CD14-positive monocyte (primary cell): Measurements from ENCODE around the gene FMO4. TPM values are rescaled to one million over a fixed set of nuclear protein-coding genes. Genes with fewer than 3 reads are reported as not detected.

Experiments used
- DNase-seq, 3 donors: peaks; one replicate each; pipeline ENCODE4 v3.0.0-alpha.2; 2011 to 2022
- H2AFZ ChIP-seq: 2 replicates; pipeline ENCODE4 v1.6.0; 2012; ENCODE audit warnings: mild to moderate bottlenecking, low read depth, low read length, inconsistent platforms; ENCODE audit not compliant: insufficient read depth, poor library complexity, severe bottlenecking
- H3K27ac ChIP-seq, 2 donors: 1 replicate in 1 of 2; 2 replicates in 1 of 2; pipeline ENCODE4 v1.5.1; 2012 to 2013; ENCODE audit warnings: low read length in 2 of 2, control low read depth in 1 of 2, inconsistent platforms in 1 of 2, low read depth in 1 of 2, mild to moderate bottlenecking in 1 of 2
- H3K27me3 ChIP-seq, 2 donors: one replicate each; pipeline versions ENCODE4 v1.6.0 to v1.6.1; 2011 to 2013; ENCODE audit warnings: low read length in 2 of 2; ENCODE audit not compliant: control insufficient read depth in 2 of 2, insufficient read depth in 2 of 2
- H3K36me3 ChIP-seq, 2 donors: replicated peaks in 1 of 2; 1 replicate in 1 of 2; 2 replicates in 1 of 2; pipeline versions ENCODE4 v1.5.1 to v1.6.1; 2012 to 2013; ENCODE audit warnings: low read length in 2 of 2, control low read depth in 1 of 2, inconsistent platforms in 1 of 2, mild to moderate bottlenecking in 1 of 2; ENCODE audit not compliant: insufficient read depth in 2 of 2, control insufficient read depth in 1 of 2
- H3K4me1 ChIP-seq, 2 donors: 1 replicate in 1 of 2; 2 replicates in 1 of 2; pipeline versions ENCODE4 v1.5.1 to v1.6.1; 2012 to 2013; ENCODE audit warnings: low read length in 2 of 2, control low read depth in 1 of 2, inconsistent platforms in 1 of 2, mild to moderate bottlenecking in 1 of 2, moderate library complexity in 1 of 2; ENCODE audit not compliant: insufficient read depth in 2 of 2, control insufficient read depth in 1 of 2
- H3K4me2 ChIP-seq: replicated peaks from 2 replicates; pipeline ENCODE3; 2012; ENCODE audit warnings: low read length, moderate library complexity, mild to moderate bottlenecking; ENCODE audit not compliant: poor library complexity, severe bottlenecking; ENCODE audit errors: extremely low read depth
- H3K4me3 ChIP-seq, 3 experiments: fragments of 200-600 bp in 1 of 3; sonication (generic) in 1 of 3; replicated peaks in 1 of 3; 1 replicate in 2 of 3; 2 replicates in 1 of 3; pipeline ENCODE4 v1.5.1; 2011 to 2013; ENCODE audit warnings: low read length in 3 of 3, mild to moderate bottlenecking in 3 of 3, control low read depth in 2 of 3, low read depth in 2 of 3, inconsistent platforms in 1 of 3, moderate library complexity in 1 of 3
- H3K79me2 ChIP-seq: 2 replicates; pipeline ENCODE4 v1.6.0; 2012; ENCODE audit warnings: mild to moderate bottlenecking, control low read depth, inconsistent platforms, low read length, moderate library complexity; ENCODE audit not compliant: insufficient read depth
- H3K9ac ChIP-seq: 2 replicates; pipeline ENCODE4 v1.6.0; 2017; ENCODE audit warnings: low read length, mild to moderate bottlenecking; ENCODE audit not compliant: insufficient read depth, poor library complexity, severe bottlenecking
- H3K9me3 ChIP-seq, 2 donors: replicated peaks in 1 of 2; 1 replicate in 1 of 2; 2 replicates in 1 of 2; pipeline versions ENCODE4 v1.5.1 to v1.6.1; 2012 to 2013; ENCODE audit warnings: low read length in 2 of 2, control low read depth in 1 of 2; ENCODE audit not compliant: control insufficient read depth in 1 of 2, insufficient read depth in 1 of 2
- H4K20me1 ChIP-seq: 2 replicates; pipeline ENCODE4 v1.6.0; 2012; ENCODE audit warnings: mild to moderate bottlenecking, low read length, control low read depth, moderate library complexity; ENCODE audit not compliant: insufficient read depth
- H3K27ac Mint-ChIP-seq, 7 donors: one replicate each; pipeline ENCODE4 v1.8.0; 2020; ENCODE audit warnings: mild to moderate bottlenecking in 7 of 7, mixed read lengths in 7 of 7, moderate library complexity in 6 of 7, inconsistent platforms in 2 of 7
- H3K27me3 Mint-ChIP-seq, 3 donors: one replicate each; pipeline ENCODE4 v1.8.0; 2021 to 2022; ENCODE audit warnings: low read depth in 3 of 3, mild to moderate bottlenecking in 3 of 3, mixed read lengths in 3 of 3, moderate library complexity in 3 of 3, inconsistent platforms in 1 of 3
- H3K36me3 Mint-ChIP-seq, 2 donors: one replicate each; pipeline ENCODE4 v1.8.0; 2020; ENCODE audit warnings: mixed read lengths in 2 of 2, inconsistent platforms in 1 of 2, mild to moderate bottlenecking in 1 of 2
- H3K4me1 Mint-ChIP-seq: one replicate; pipeline ENCODE4 v1.8.0; 2020; ENCODE audit warnings: mild to moderate bottlenecking, mixed read lengths
- H3K4me3 Mint-ChIP-seq, 2 donors: one replicate each; pipeline ENCODE4 v1.8.0; 2020; ENCODE audit warnings: mild to moderate bottlenecking in 2 of 2, mixed read lengths in 2 of 2, moderate library complexity in 1 of 2
- H3K9me3 Mint-ChIP-seq, 7 donors: one replicate each; pipeline ENCODE4 v1.8.0; 2020 to 2022; ENCODE audit warnings: mixed read lengths in 7 of 7, mild to moderate bottlenecking in 6 of 7, moderate library complexity in 6 of 7, inconsistent platforms in 2 of 7
- WGBS: methylation state at CpG from one replicate; pipeline ENCODE4 v1.1.5; 2013; ENCODE audit warnings: missing lambda C conversion rate; ENCODE audit not compliant: insufficient coverage; 5-methylcytosine and 5-hydroxymethylcytosine counted together
- intact Hi-C, 2 donors: fragments of 100-400 bp; cut with micrococcal nuclease; formaldehyde crosslinking; loops; one replicate each; pipeline versions ENCODE4 v1.15.0 to v1.15.1; 2023
- polyA plus RNA-seq, 3 donors: library from polyadenylated mRNA; depleted of rRNA in 1 of 3; unstranded in 2 of 3; stranded (reverse) in 1 of 3; fragments of 300-500 nt in 2 of 3; fragments of >200 nt in 1 of 3; fragmentation: Illumina TruSeq in 2 of 3; gene quantifications; 1 replicate in 2 of 3; 2 replicates in 1 of 3; pipeline ENCODE4 v1.2.3, GENCODE V29; 2012 to 2021
- TF ChIP-seq, protein P1 (sequence below): fragments of 200-600 bp; IDR thresholded peaks from one replicate; pipeline ENCODE4 v1.8.0; 2022; ENCODE audit warnings: antibody characterized with exemption, mild to moderate bottlenecking

FMO4 gene
- polyA plus RNA-seq, 3 donors: 1.3 to 1.9 (median 1.6) TPM

GRCh38 chr1:171311771-171312558 lies 2.0 kb upstream of the FMO4 start:
- H3K27ac Mint-ChIP-seq: peak overlapping the region in 2 of 7 donors; percentile 46 to 73
- H3K9me3 ChIP-seq: no peaks in the 10 kb centered on the region
- no peaks in the 10 kb centered on the region for H4K20me1 ChIP-seq
- H3K9ac ChIP-seq: no peak overlapping the region
- H3K79me2 ChIP-seq: no peaks in the 10 kb centered on the region
- DNase-seq: no peak
- intact Hi-C loops: no loop called here
- H3K27me3 Mint-ChIP-seq: peaks cover 0 to 2% (median 0%) of the 10 kb centered on the region in 3 donors
- no peak overlapping the region for H3K4me2 ChIP-seq
- H3K4me3 Mint-ChIP-seq: no peak overlapping the region
- peaks cover 11 to 13% of the 10 kb centered on the region in 2 donors for H3K4me1 ChIP-seq
- H3K4me3 ChIP-seq: no peak overlapping the region
- H3K36me3 ChIP-seq: no peaks in the 10 kb centered on the region
- peaks cover 21% of the 10 kb centered on the region for H3K4me1 Mint-ChIP-seq
- TF ChIP-seq, protein P1, sequence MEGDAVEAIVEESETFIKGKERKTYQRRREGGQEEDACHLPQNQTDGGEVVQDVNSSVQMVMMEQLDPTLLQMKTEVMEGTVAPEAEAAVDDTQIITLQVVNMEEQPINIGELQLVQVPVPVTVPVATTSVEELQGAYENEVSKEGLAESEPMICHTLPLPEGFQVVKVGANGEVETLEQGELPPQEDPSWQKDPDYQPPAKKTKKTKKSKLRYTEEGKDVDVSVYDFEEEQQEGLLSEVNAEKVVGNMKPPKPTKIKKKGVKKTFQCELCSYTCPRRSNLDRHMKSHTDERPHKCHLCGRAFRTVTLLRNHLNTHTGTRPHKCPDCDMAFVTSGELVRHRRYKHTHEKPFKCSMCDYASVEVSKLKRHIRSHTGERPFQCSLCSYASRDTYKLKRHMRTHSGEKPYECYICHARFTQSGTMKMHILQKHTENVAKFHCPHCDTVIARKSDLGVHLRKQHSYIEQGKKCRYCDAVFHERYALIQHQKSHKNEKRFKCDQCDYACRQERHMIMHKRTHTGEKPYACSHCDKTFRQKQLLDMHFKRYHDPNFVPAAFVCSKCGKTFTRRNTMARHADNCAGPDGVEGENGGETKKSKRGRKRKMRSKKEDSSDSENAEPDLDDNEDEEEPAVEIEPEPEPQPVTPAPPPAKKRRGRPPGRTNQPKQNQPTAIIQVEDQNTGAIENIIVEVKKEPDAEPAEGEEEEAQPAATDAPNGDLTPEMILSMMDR: no peak
- no peak overlapping the region for H3K27ac ChIP-seq
- H3K27me3 ChIP-seq: no peaks in the 10 kb centered on the region
- no peak overlapping the region for H2AFZ ChIP-seq
- H3K36me3 Mint-ChIP-seq: no peaks in the 10 kb centered on the region
- 84% methylated on average over 6 of the region's 8 CpGs for WGBS
- H3K9me3 Mint-ChIP-seq: peaks cover 0 to 4% (median 0%) of the 10 kb centered on the region in 7 donors

GRCh38 chr1:171313319-171313834 lies 606 bp upstream of the FMO4 start:
- Mint-ChIP-seq H3K4me1 (peaks cover 21% of the 10 kb centered on the region), H3K27ac (peak overlapping the region in 5 of 7 donors; percentile 58 to 98 (median 91)), H3K9me3 (peaks cover 0 to 4% (median 0%) of the 10 kb centered on the region in 7 donors), H3K36me3 (no peaks in the 10 kb centered on the region), H3K27me3 (peaks cover 0 to 2% (median 0%) of the 10 kb centered on the region in 3 donors), H3K4me3 (peak overlapping the region in 1 of 2 donors; percentile 30)
- Histone ChIP-seq H3K27ac (peak overlapping the region in 1 of 2 donors; percentile 92), H3K36me3 (no peaks in the 10 kb centered on the region), H3K79me2 (no peaks in the 10 kb centered on the region), H3K4me3 (no peak overlapping the region), H3K27me3 (no peaks in the 10 kb centered on the region), H3K4me1 (peaks cover 11 to 13% of the 10 kb centered on the region in 2 donors), H2AFZ (peak overlapping the region; percentile 18), H3K4me2 (peak overlapping the region; percentile 62), H3K9me3 (no peaks in the 10 kb centered on the region), H4K20me1 (no peaks in the 10 kb centered on the region), H3K9ac (no peak overlapping the region)
- TF ChIP-seq, protein P1: no peak
- no CpG with 5 or more reads among the region's 1 CpG for WGBS
- intact Hi-C loops: no loop called here
- DNase-seq: no peak
